Naive thymus-derived CD8-positive, alpha-beta T cell (primary cell): ENCODE data around the gene TMEFF1. TPM values are rescaled to one million over a fixed set of nuclear protein-coding genes. Genes with fewer than 3 reads are reported as not detected.

Experiments used
- ATAC-seq, 2 donors: fragments of 150-1000 bp; cut with Tn5 transposase in 1 of 2; sonication (Bioruptor Pico), chemical (Tn5 transposase) in 1 of 2; 1 replicate in 1 of 2; 2 replicates in 1 of 2; pipeline ENCODE4 v1.10.0; 2021; ENCODE audit warnings: mild to moderate bottlenecking in 2 of 2, moderate library complexity in 2 of 2
- POLR2A ChIA-PET: fragments of 350-600 bp; sonication (Branson Sonifier 250); formaldehyde crosslinking; loops from one replicate; lab custom pipeline; 2021; ENCODE audit warnings: antibody characterized with exemption; lab: Charles Lee
- DNase-seq, 10 donors: peaks; one replicate each; pipeline versions ENCODE4 v3.0.0 to v3.0.0-alpha.2; 2020 to 2022
- H3K27ac Mint-ChIP-seq, 10 donors: one replicate each; pipeline ENCODE4 v1.8.0; 2020 to 2022; ENCODE audit warnings: mild to moderate bottlenecking in 10 of 10, mixed read lengths in 10 of 10, moderate library complexity in 4 of 10, inconsistent platforms in 1 of 10
- H3K27me3 Mint-ChIP-seq, 5 donors: one replicate each; pipeline ENCODE4 v1.8.0; 2021 to 2022; ENCODE audit warnings: mixed read lengths in 5 of 5
- H3K36me3 Mint-ChIP-seq, 3 donors: one replicate each; pipeline ENCODE4 v1.8.0; 2020 to 2022; ENCODE audit warnings: mixed read lengths in 3 of 3, mild to moderate bottlenecking in 2 of 3, inconsistent platforms in 1 of 3
- H3K4me1 Mint-ChIP-seq, 4 donors: one replicate each; pipeline ENCODE4 v1.8.0; 2021 to 2022; ENCODE audit warnings: mixed read lengths in 4 of 4
- H3K4me3 Mint-ChIP-seq, 10 donors: one replicate each; pipeline ENCODE4 v1.8.0; 2020 to 2022; ENCODE audit warnings: mild to moderate bottlenecking in 10 of 10, mixed read lengths in 10 of 10, moderate library complexity in 6 of 10, inconsistent platforms in 1 of 10
- H3K9me3 Mint-ChIP-seq, 9 donors: one replicate each; pipeline ENCODE4 v1.8.0; 2020 to 2022; ENCODE audit warnings: mixed read lengths in 9 of 9, mild to moderate bottlenecking in 3 of 9, inconsistent platforms in 1 of 9, moderate library complexity in 1 of 9
- polyA plus RNA-seq, 3 donors: library from polyadenylated mRNA; unstranded; fragments of 300-500 nt; fragmentation: Illumina TruSeq; gene quantifications; one replicate each; pipeline ENCODE4 v1.2.3, GENCODE V29; 2021
- total RNA-seq, 8 experiments: library from RNA in 2 of 8; stranded (reverse) in 2 of 8; gene quantifications; one replicate each; pipeline ENCODE4 v1.2.3 and lab custom pipeline; 2021 to 2026

The TMEFF1 gene
- total and polyA plus RNA-seq, 5 experiments from 2014 or later: 0.31 TPM; not detected in 4

GRCh38 chr9:100587375-100587774 is 114.4 kb downstream of the TMEFF1 start:
- no peak for DNase-seq
- POLR2A ChIA-PET: interaction anchor here (1.2 kb wide), 1 partner anchor 11 kb away, joined by 3 read pairs; no protein-coding TSS in a partner anchor
- ATAC-seq: no peak
- Mint-ChIP-seq H3K9me3 (no peaks in the 10 kb centered on the region), H3K4me3 (no peak overlapping the region), H3K27ac (no peak overlapping the region), H3K4me1 (no peaks in the 10 kb centered on the region), H3K27me3 (peaks cover 0 to 1% (median 0%) of the 10 kb centered on the region in 5 donors), H3K36me3 (no peaks in the 10 kb centered on the region)

- H3K36me3 Mint-ChIP-seq: no peaks in the 10 kb centered on the region
- ATAC-seq (no peak), DNase-seq (no peak)
- H3K27me3 Mint-ChIP-seq: no peaks in the 10 kb centered on the region
- no peaks in the 10 kb centered on the region for H3K9me3 Mint-ChIP-seq
- H3K4me1 Mint-ChIP-seq: no peaks in the 10 kb centered on the region
- POLR2A ChIA-PET: no interaction called here
- no peak overlapping the region for H3K4me3 Mint-ChIP-seq
- no peak overlapping the region for H3K27ac Mint-ChIP-seq
These were observed 116.6 kb downstream of the TMEFF1 start for GRCh38 chr9:100589582-100589981.

GRCh38 chr9:100590481-100590880 is 117.5 kb downstream of the TMEFF1 start:
- DNase-seq: no peak

GRCh38 chr9:100591139-100591538 is 118.2 kb downstream of the TMEFF1 start:
- Mint-ChIP-seq H3K9me3 (no peaks in the 10 kb centered on the region), H3K4me3 (no peak overlapping the region), H3K4me1 (peaks cover 2 to 7% (median 5%) of the 10 kb centered on the region in 4 donors), H3K27ac (no peak overlapping the region), H3K36me3 (no peaks in the 10 kb centered on the region), H3K27me3 (no peaks in the 10 kb centered on the region)
- no peak for DNase-seq
- POLR2A ChIA-PET: no interaction called here
- ATAC-seq: no peak

More at GRCh38 chr9:100590481-100590880, 117.5 kb downstream of the TMEFF1 start:
- Mint-ChIP-seq H3K36me3 (no peaks in the 10 kb centered on the region), H3K27me3 (no peaks in the 10 kb centered on the region), H3K4me1 (no peaks in the 10 kb centered on the region), H3K27ac (no peak overlapping the region), H3K9me3 (no peaks in the 10 kb centered on the region), H3K4me3 (no peak overlapping the region)
- POLR2A ChIA-PET: no interaction called here
- ATAC-seq: no peak

- peak overlapping the region in 2 of 10 donors; percentile 3 to 35 for H3K27ac Mint-ChIP-seq
These were observed 118.9 kb downstream of the TMEFF1 start for GRCh38 chr9:100591639-100592412.

GRCh38 chr9:100595391-100596199 is 122.6 kb downstream of the TMEFF1 start:
- peaks cover 15 to 28% (median 25%) of the 10 kb centered on the region in 4 donors for H3K4me1 Mint-ChIP-seq
- H3K27me3 Mint-ChIP-seq: no peaks in the 10 kb centered on the region
- peak overlapping the region in 5 of 10 donors; percentile 1 to 65 (median 37) for H3K27ac Mint-ChIP-seq
- peak in 4 of 10 donors; percentile 29 to 51 (median 48) for DNase-seq
- ATAC-seq: peak in 1 of 2 donors; percentile 16
- H3K4me3 Mint-ChIP-seq: no peak overlapping the region
- no peaks in the 10 kb centered on the region for H3K9me3 Mint-ChIP-seq
- POLR2A ChIA-PET: no interaction called here
- H3K36me3 Mint-ChIP-seq: no peaks in the 10 kb centered on the region

More at GRCh38 chr9:100591639-100592412, 118.9 kb downstream of the TMEFF1 start:
- POLR2A ChIA-PET: no interaction called here
- ATAC-seq (no peak), DNase-seq (no peak)
- Mint-ChIP-seq H3K4me1 (peaks cover 2 to 9% (median 5%) of the 10 kb centered on the region in 4 donors), H3K27me3 (no peaks in the 10 kb centered on the region), H3K4me3 (no peak overlapping the region), H3K9me3 (no peaks in the 10 kb centered on the region), H3K36me3 (no peaks in the 10 kb centered on the region)

GRCh38 chr9:100597236-100597635 is 124.3 kb downstream of the TMEFF1 start:
- Mint-ChIP-seq H3K36me3 (no peaks in the 10 kb centered on the region), H3K27ac (peak overlapping the region in 8 of 10 donors; percentile 25 to 88 (median 70)), H3K4me3 (peak overlapping the region in 6 of 10 donors; percentile 68 to 87 (median 82)), H3K27me3 (no peaks in the 10 kb centered on the region), H3K4me1 (peaks cover 18 to 33% (median 26%) of the 10 kb centered on the region in 4 donors), H3K9me3 (peaks cover 0 to 2% (median 0%) of the 10 kb centered on the region in 9 donors)
- ATAC-seq (no peak), DNase-seq (no peak)
- POLR2A ChIA-PET: no interaction called here

- POLR2A ChIA-PET: interaction anchor here (1.5 kb wide), 1 partner anchor 11 kb away, joined by 3 read pairs; no protein-coding TSS in a partner anchor
- peaks cover 18 to 33% (median 26%) of the 10 kb centered on the region in 4 donors for H3K4me1 Mint-ChIP-seq
- H3K27ac Mint-ChIP-seq: peak overlapping the region; percentile 47 to 88 (median 82)
- peaks cover 0 to 2% (median 0%) of the 10 kb centered on the region in 9 donors for H3K9me3 Mint-ChIP-seq
- H3K27me3 Mint-ChIP-seq: no peaks in the 10 kb centered on the region
- peak overlapping the region; percentile 68 to 87 (median 82) for H3K4me3 Mint-ChIP-seq
- H3K36me3 Mint-ChIP-seq: no peaks in the 10 kb centered on the region
- peak; percentile 84 to 91 for ATAC-seq
- peak; percentile 71 to 90 (median 80) for DNase-seq
These were observed 125.7 kb downstream of the TMEFF1 start for GRCh38 chr9:100598641-100599145.

GRCh38 chr9:100600521-100601079 is 127.7 kb downstream of the TMEFF1 start:
- H3K27me3 Mint-ChIP-seq: no peaks in the 10 kb centered on the region
- POLR2A ChIA-PET: no interaction called here
- DNase-seq (no peak), ATAC-seq (no peak)
- peak overlapping the region in 2 of 10 donors; percentile 10 to 16 for H3K4me3 Mint-ChIP-seq
- H3K27ac Mint-ChIP-seq: peak overlapping the region in 1 of 10 donors; percentile 36
- H3K4me1 Mint-ChIP-seq: peaks cover 18 to 32% (median 25%) of the 10 kb centered on the region in 4 donors
- no peaks in the 10 kb centered on the region for H3K36me3 Mint-ChIP-seq
- H3K9me3 Mint-ChIP-seq: peaks cover 0 to 2% (median 0%) of the 10 kb centered on the region in 9 donors

- H3K36me3 Mint-ChIP-seq: no peaks in the 10 kb centered on the region
- ATAC-seq (no peak), DNase-seq (peak in 4 of 10 donors; percentile 23 to 38 (median 26))
- H3K4me3 Mint-ChIP-seq: peak overlapping the region in 5 of 10 donors; percentile 10 to 74 (median 21)
- H3K9me3 Mint-ChIP-seq: peaks cover 0 to 2% (median 0%) of the 10 kb centered on the region in 9 donors
- H3K4me1 Mint-ChIP-seq: peaks cover 16 to 26% (median 21%) of the 10 kb centered on the region in 4 donors
- peak overlapping the region in 3 of 10 donors; percentile 21 to 36 (median 22) for H3K27ac Mint-ChIP-seq
- POLR2A ChIA-PET: no interaction called here
- H3K27me3 Mint-ChIP-seq: no peaks in the 10 kb centered on the region
These were observed 128.3 kb downstream of the TMEFF1 start for GRCh38 chr9:100601216-100601615.

- Mint-ChIP-seq H3K9me3 (peaks cover 0 to 2% (median 0%) of the 10 kb centered on the region in 9 donors), H3K4me3 (no peak overlapping the region), H3K27me3 (no peaks in the 10 kb centered on the region), H3K36me3 (no peaks in the 10 kb centered on the region), H3K4me1 (peaks cover 16 to 25% (median 19%) of the 10 kb centered on the region in 4 donors), H3K27ac (no peak overlapping the region)
- no peak for ATAC-seq
- no peak for DNase-seq
- POLR2A ChIA-PET: no interaction called here
These were observed 129.4 kb downstream of the TMEFF1 start for GRCh38 chr9:100602342-100602801.

GRCh38 chr9:100605405-100605804 is 132.5 kb downstream of the TMEFF1 start:
- POLR2A ChIA-PET: no interaction called here

More at GRCh38 chr9:100605405-100605804, 132.5 kb downstream of the TMEFF1 start:
- Mint-ChIP-seq H3K36me3 (no peaks in the 10 kb centered on the region), H3K27me3 (no peaks in the 10 kb centered on the region), H3K9me3 (peaks cover 0 to 2% (median 0%) of the 10 kb centered on the region in 9 donors), H3K4me3 (no peak overlapping the region), H3K4me1 (peaks cover 0 to 5% (median 3%) of the 10 kb centered on the region in 4 donors), H3K27ac (no peak overlapping the region)
- DNase-seq (no peak), ATAC-seq (no peak)
